Gastrocnemius medialis (tissue), 4 donors: ENCODE measurements around the gene LIPT2.

Experiments used
- CTCF ChIP-seq, 5 experiments: fragments of 450-650 bp in 3 of 5; fragments of 200-600 bp in 2 of 5; sonication (generic) in 2 of 5; IDR thresholded peaks in 4 of 5; conservative IDR thresholded peaks in 1 of 5; 1 replicate in 4 of 5; 2 replicates in 1 of 5; pipeline ENCODE4 v1.5.1; 2016 to 2019; ENCODE audit warnings: antibody characterized with exemption in 5 of 5, mild to moderate bottlenecking in 3 of 5, moderate library complexity in 3 of 5
- POLR2A ChIP-seq, 2 donors: fragments of 450-650 bp; IDR thresholded peaks; one replicate each; pipeline ENCODE4 v1.6.1; 2017; ENCODE audit warnings: antibody characterized with exemption in 2 of 2, mild to moderate bottlenecking in 2 of 2, moderate library complexity in 2 of 2

GRCh38 chr11:74479732-74480123 lies 13.8 kb downstream of the LIPT2 start:
- TF ChIP-seq POLR2A (IDR thresholded peaks at IDR 0.05) = no peak
- no peak for TF ChIP-seq CTCF (IDR thresholded peaks at IDR 0.05 in 4 of 5, conservative IDR thresholded peaks at IDR 0.05 in 1 of 5)
